RWPE1 (cell line): ENCODE results near the gene EIF2B1.

Experiments
- CTCF ChIA-PET: fragments of 350-600 bp; sonication (Branson Sonifier 250); formaldehyde crosslinking; extraction: SDS; loops from one replicate; lab custom pipeline; 2021; lab: Yijun Ruan, JAX
- POLR2A ChIA-PET: fragments of 400-600 bp; formaldehyde crosslinking; extraction: SDS; loops from one replicate; lab custom pipeline; 2020; ENCODE audit warnings: antibody characterized with exemption; ENCODE audit not compliant: low non-redundant PET; lab: Yijun Ruan, JAX
- DNase-seq: peaks from one replicate; pipeline ENCODE4 v3.0.0; 2012; ENCODE audit warnings: low spot score
- H3K27ac ChIP-seq: fragments of 450-650 bp; 2 replicates; pipeline ENCODE4 v1.5.1; 2017
- CTCF ChIP-seq: fragments of 450-650 bp; conservative IDR thresholded peaks from 2 replicates; pipeline ENCODE4 v1.5.1; 2017; ENCODE audit warnings: low read depth, mild to moderate bottlenecking

EIF2B1 gene

GRCh38 chr12:123633379-123634141 is at the start of gene EIF2B1, which contains the start of gene GTF2H3:
EIF2B1 (minus strand) TSS chr12:123633686; CDS start chr12:123633557, 129 bp downstream.
GTF2H3 (plus strand) TSS chr12:123633829; CDS start chr12:123633860, 31 bp downstream.
- DNase-seq, result peak; percentile 97
- TF ChIP-seq CTCF, result no peak
- H3K27ac ChIP-seq, result peak within 1 kb of the TSS; percentile 66
- ChIA-PET CTCF (no interaction called here), POLR2A (no interaction called here)

DNA sequence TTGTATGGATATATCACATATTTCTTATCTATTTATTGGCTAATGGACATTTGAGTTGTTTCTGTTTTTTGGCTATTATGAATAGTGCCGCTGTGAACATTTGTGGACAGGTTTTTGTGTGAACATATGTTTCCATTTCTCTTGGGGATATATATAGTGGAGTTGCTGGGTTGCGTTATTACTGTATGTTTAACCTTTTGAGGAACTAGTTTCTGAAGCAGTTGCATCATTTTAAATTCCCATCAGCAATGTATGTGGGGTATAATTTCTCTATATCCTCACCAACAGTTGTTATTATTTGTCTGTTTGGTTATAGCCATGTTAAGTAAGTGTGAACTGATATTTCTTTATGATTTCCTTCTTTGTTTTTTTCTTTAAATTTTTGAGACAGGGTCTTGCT is 48.1 kb upstream of the EIF2B1 start:
- ChIA-PET CTCF (interaction anchor here (1.1 kb wide), 1 partner anchor 21 kb away, joined by 4 read pairs; no protein-coding TSS in a partner anchor), POLR2A (no interaction called here)
- no peak for TF ChIP-seq CTCF
- no peak for DNase-seq
- no peak overlapping the region for H3K27ac ChIP-seq

DNA sequence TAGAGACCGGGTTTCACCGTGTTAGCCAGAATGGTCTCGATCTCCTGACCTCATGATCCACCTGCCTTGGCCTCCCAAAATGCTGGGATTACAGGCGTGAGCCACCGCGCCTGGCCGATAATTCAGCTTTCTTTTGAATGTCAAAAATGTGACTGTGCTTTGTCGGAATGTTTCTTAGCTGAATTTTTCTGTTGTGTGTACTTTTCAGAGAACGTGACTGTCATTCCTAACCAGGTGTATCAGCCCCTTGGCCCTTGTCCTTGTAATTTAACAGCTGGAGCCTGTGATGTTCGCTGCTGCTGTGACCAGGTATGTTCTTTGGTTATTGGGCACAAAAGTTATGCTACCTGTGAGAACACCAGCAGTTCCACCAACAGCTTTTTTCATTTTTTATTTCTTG is 45.5 kb upstream of the EIF2B1 start:
- DNase-seq, result no peak
- ChIA-PET POLR2A (no interaction called here), CTCF (interaction anchor here (0.6 to 0.7 kb wide), 2 partner anchors 338 to 585 kb away, joined by 3 read pairs; no protein-coding TSS in a partner anchor)
- no peak overlapping the region for H3K27ac ChIP-seq
- no peak for TF ChIP-seq CTCF

DNA sequence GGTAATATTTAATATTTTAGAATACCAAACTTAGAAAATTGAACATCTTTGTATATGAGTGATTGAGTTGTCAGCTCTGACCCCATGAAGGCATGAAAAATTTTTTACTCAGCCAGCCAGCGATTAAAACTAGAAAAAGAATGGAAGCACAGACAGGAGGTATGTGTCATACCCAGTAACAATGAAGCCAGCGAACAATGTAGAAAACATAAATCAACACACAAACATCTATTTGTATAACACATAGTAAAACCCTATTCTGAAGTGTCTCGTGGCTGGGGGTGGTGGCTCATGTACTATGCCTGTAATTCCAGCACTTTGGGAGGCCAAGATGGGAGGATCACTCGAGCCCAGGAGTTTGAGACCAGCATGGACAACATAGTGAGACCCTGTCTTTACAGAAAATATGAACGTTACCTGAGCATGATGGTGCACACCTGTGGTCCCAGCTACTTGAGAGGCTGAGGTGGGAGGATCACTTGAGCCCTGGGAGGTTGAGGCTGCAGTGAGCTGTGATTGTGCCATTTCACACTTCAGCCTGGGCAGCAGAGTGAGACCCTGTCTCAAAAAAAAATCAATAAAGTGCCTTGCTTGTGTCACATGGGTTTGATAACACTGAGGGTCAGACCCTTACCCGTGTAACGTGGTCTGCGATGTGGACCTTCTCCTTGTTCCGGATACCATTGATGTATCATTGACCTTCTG is 43.3 kb upstream of the EIF2B1 start:
- CTCF ChIA-PET, result no interaction called here
- POLR2A ChIA-PET, result no interaction called here
- no peak overlapping the region for H3K27ac ChIP-seq
- DNase-seq, result no peak
- TF ChIP-seq CTCF, result no peak

DNA sequence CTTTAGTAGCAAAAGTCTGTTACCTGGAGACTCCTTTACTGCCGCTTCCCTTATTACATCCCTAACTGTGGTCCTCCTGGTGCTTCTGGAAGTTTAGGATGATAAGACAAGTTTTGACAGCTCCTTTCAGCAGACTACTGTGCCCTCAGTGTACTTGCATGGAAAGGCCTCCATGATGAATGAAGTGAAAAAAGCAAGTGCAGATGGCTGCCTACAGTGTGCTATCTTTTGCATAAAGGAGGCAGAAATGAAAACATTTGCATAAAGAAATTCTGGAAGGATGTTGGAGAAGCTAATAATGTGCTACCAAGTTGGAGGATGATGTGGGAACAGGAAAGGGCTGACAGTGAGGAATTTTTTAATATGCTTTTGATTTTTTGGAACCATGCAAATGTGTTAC is 42.0 kb upstream of the EIF2B1 start:
- ChIA-PET POLR2A (no interaction called here), CTCF (interaction anchor here (1.0 kb wide), 1 partner anchor 36 kb away, joined by 3 read pairs; the partner anchor contains the start of gene ATP6V0A2)
- H3K27ac ChIP-seq, result no peak overlapping the region
- no peak for DNase-seq
- TF ChIP-seq CTCF, result no peak

GRCh38 chr12:123671876-123672275 is 38.4 kb upstream of the EIF2B1 start:
- H3K27ac ChIP-seq, result peak overlapping the region; percentile 66; the same call in 1 of the 2 replicates
- POLR2A ChIA-PET, result no interaction called here
- TF ChIP-seq CTCF, result no peak
- CTCF ChIA-PET, result no interaction called here
- no peak for DNase-seq
